GM23338 (cell line): Measurements from ENCODE around the gene SLC25A22. TPM values are rescaled to one million over a fixed set of nuclear protein-coding genes. Genes with fewer than 3 reads are reported as not detected.

ENCODE experiments used
- ATAC-seq: fragments of 200-7000 bp; cut with Tn5 transposase; 3 replicates; pipeline ENCODE4 v1.9.1; 2020
- DNase-seq: peaks from one replicate; pipeline ENCODE4 v3.0.0-alpha.2; 2015; ENCODE audit warnings: low spot score
- H2AFZ ChIP-seq: fragments of 200-600 bp; sonication (generic); 2 replicates; pipeline ENCODE4 v1.8.0; 2016; ENCODE audit warnings: antibody characterized with exemption, mild to moderate bottlenecking, moderate library complexity
- H3F3A ChIP-seq: fragments of 200-600 bp; sonication (generic); replicated peaks from 2 replicates; pipeline ENCODE4 v1.8.0; 2017; ENCODE audit warnings: antibody characterized with exemption, mixed run types, low read depth
- H3K27ac ChIP-seq: fragments of 200-600 bp; sonication (generic); 2 replicates; pipeline ENCODE4 v1.6.1; 2016; ENCODE audit warnings: low read depth
- H3K27me3 ChIP-seq: fragments of 200-600 bp; sonication (generic); 2 replicates; pipeline ENCODE4 v1.8.0; 2016; ENCODE audit warnings: mild to moderate bottlenecking, mixed run types, moderate library complexity; ENCODE audit not compliant: insufficient read depth
- H3K36me3 ChIP-seq: fragments of 200-600 bp; sonication (generic); 2 replicates; pipeline ENCODE4 v1.8.0; 2016; ENCODE audit warnings: mild to moderate bottlenecking; ENCODE audit not compliant: insufficient read depth
- H3K4me1 ChIP-seq: fragments of 200-600 bp; sonication (generic); 2 replicates; pipeline ENCODE4 v1.8.0; 2016; ENCODE audit warnings: mild to moderate bottlenecking, moderate library complexity; ENCODE audit not compliant: insufficient read depth
- H3K4me2 ChIP-seq: fragments of 200-600 bp; sonication (generic); 2 replicates; pipeline ENCODE4 v1.7.1; 2017; ENCODE audit warnings: mixed run types
- H3K4me3 ChIP-seq: fragments of 200-600 bp; sonication (generic); 2 replicates; pipeline ENCODE4 v1.6.1; 2016; ENCODE audit warnings: mixed run types
- H3K79me2 ChIP-seq: fragments of 200-600 bp; sonication (generic); replicated peaks from 2 replicates; pipeline ENCODE4 v1.8.0; 2017; ENCODE audit warnings: mild to moderate bottlenecking; ENCODE audit not compliant: insufficient read depth
- H3K9me2 ChIP-seq: fragments of 200-600 bp; sonication (generic); 2 replicates; pipeline ENCODE4 v1.8.0; 2017; ENCODE audit not compliant: insufficient read depth
- H4K20me1 ChIP-seq: fragments of 200-600 bp; sonication (generic); replicated peaks from 2 replicates; pipeline ENCODE4 v1.8.0; 2017; ENCODE audit warnings: mild to moderate bottlenecking; ENCODE audit not compliant: insufficient read depth
- H3K27ac Mint-ChIP-seq: 2 replicates; pipeline ENCODE4 v1.8.0; 2020; ENCODE audit warnings: inconsistent platforms, mild to moderate bottlenecking, moderate library complexity, mixed read lengths
- H3K27me3 Mint-ChIP-seq: 3 replicates; pipeline ENCODE4 v1.8.0; 2022; ENCODE audit warnings: low read depth, mild to moderate bottlenecking, moderate library complexity, mixed read lengths, inconsistent platforms; ENCODE audit not compliant: insufficient read depth, poor library complexity
- H3K36me3 Mint-ChIP-seq: 3 replicates; pipeline ENCODE4 v1.8.0; 2021; ENCODE audit warnings: low read depth, mild to moderate bottlenecking, inconsistent platforms, moderate library complexity, mixed read lengths
- H3K4me1 Mint-ChIP-seq: 3 replicates; pipeline ENCODE4 v1.8.0; 2020; ENCODE audit warnings: mild to moderate bottlenecking, inconsistent platforms, mixed read lengths
- H3K4me3 Mint-ChIP-seq: 3 replicates; pipeline ENCODE4 v1.8.0; 2021; ENCODE audit warnings: moderate library complexity, mild to moderate bottlenecking, inconsistent platforms, mixed read lengths
- H3K9me3 Mint-ChIP-seq: 3 replicates; pipeline ENCODE4 v1.8.0; 2020; ENCODE audit warnings: moderate library complexity, mild to moderate bottlenecking, inconsistent platforms, mixed read lengths
- CREB1 ChIP-seq: fragments of 250-450 bp; sonication (Bioruptor Pico); IDR thresholded peaks from 2 replicates; pipeline ENCODE4 v1.5.0; 2020; ENCODE audit warnings: low read depth, mild to moderate bottlenecking, moderate library complexity
- ETS1 ChIP-seq: IDR thresholded peaks from 2 replicates; pipeline ENCODE4 v1.6.1; 2016; ENCODE audit warnings: antibody characterized with exemption
- NANOG ChIP-seq: IDR thresholded peaks from 2 replicates; pipeline ENCODE4 v1.6.1; 2016; ENCODE audit warnings: antibody characterized with exemption, borderline replicate concordance
- ZNF114 ChIP-seq: fragments of 250-450 bp; sonication (Bioruptor Pico); IDR thresholded peaks from 2 replicates; pipeline ENCODE4 v1.5.0; 2020; ENCODE audit warnings: mild to moderate bottlenecking, moderate library complexity
- ZNF331 ChIP-seq: fragments of 250-450 bp; sonication (Bioruptor Pico); IDR thresholded peaks from 2 replicates; pipeline ENCODE4 v1.5.0; 2020; ENCODE audit warnings: low read depth, mild to moderate bottlenecking, moderate library complexity
- ZNF462 ChIP-seq: fragments of 250-450 bp; sonication (Bioruptor Pico); IDR thresholded peaks from 2 replicates; pipeline ENCODE4 v1.5.0; 2020; ENCODE audit warnings: mild to moderate bottlenecking, moderate library complexity
- polyA plus RNA-seq: library from polyadenylated mRNA; unstranded; fragments of >200 nt; fragmentation: Nextera tagmentation; extraction: Ambion mirVana; gene quantifications from 2 replicates; pipeline ENCODE4 v1.2.1, GENCODE V29; 2016
- total RNA-seq: library from RNA; depleted of rRNA; stranded (reverse); fragments of >200 nt; shearing (Covaris generic); gene quantifications from 2 replicates; pipeline ENCODE4 v1.2.3, GENCODE V29; 2014

The SLC25A22 gene
- total and polyA plus RNA-seq, 2 experiments from 2014 or later = 21.0 to 46.4 TPM

- no peak for TF ChIP-seq ZNF331 (CRISPR knock-in tag)
- no peak for TF ChIP-seq ZNF462 (CRISPR knock-in tag)
- no peak for TF ChIP-seq CREB1 (CRISPR knock-in tag)
- no peak for TF ChIP-seq ZNF114 (CRISPR knock-in tag)
Observed at GRCh38 chr11:837990-838307, 39.9 kb upstream of the SLC25A22 start (continued).

- Mint-ChIP-seq H3K36me3 (peaks cover 38% of the 10 kb centered on the region), H3K9me3 (no peaks in the 10 kb centered on the region), H3K27ac (no peak overlapping the region), H3K27me3 (peaks cover 29% of the 10 kb centered on the region), H3K4me1 (peaks cover 29% of the 10 kb centered on the region), H3K4me3 (no peak overlapping the region)
- DNase-seq (no peak), ATAC-seq (no peak)
- Histone ChIP-seq H3K27ac (no peak overlapping the region), H3K4me3 (no peak overlapping the region), H3K36me3 (peaks cover 6% of the 10 kb centered on the region; the same call in 1 of the 2 replicates), H3K9me2 (no peaks in the 10 kb centered on the region), H3K27me3 (peaks cover under 1% of the 10 kb centered on the region; the same call in 1 of the 2 replicates), H4K20me1 (peaks cover 38% of the 10 kb centered on the region), H3K79me2 (peaks cover 23% of the 10 kb centered on the region), H2AFZ (no peak overlapping the region), H3F3A (peaks cover 26% of the 10 kb centered on the region), H3K4me2 (no peak overlapping the region), H3K4me1 (peaks cover 18% of the 10 kb centered on the region)
- TF ChIP-seq ZNF462 (CRISPR knock-in tag) (no peak), NANOG (no peak), ETS1 (no peak)
Observed at GRCh38 chr11:837189-837989, 39.3 kb upstream of the SLC25A22 start.
